Measurements from ENCODE around the gene SPRR1B.

- no peak for TF ChIP-seq POLR2A (IDR thresholded peaks at IDR 0.05)
- TF ChIP-seq EP300 (IDR thresholded peaks at IDR 0.05): no peak
Observed at GRCh38 chr1:153057375-153057774, 26.4 kb downstream of the SPRR1B start, which contains the start of gene SPRR2A.
